ENCODE measurements around the gene FNIP2. TPM values are rescaled to one million over a fixed set of nuclear protein-coding genes. Genes with fewer than 3 reads are reported as not detected.

The FNIP2 gene
- total RNA-seq, 1 experiment from 2014 or later, result 5.2 TPM

DNA sequence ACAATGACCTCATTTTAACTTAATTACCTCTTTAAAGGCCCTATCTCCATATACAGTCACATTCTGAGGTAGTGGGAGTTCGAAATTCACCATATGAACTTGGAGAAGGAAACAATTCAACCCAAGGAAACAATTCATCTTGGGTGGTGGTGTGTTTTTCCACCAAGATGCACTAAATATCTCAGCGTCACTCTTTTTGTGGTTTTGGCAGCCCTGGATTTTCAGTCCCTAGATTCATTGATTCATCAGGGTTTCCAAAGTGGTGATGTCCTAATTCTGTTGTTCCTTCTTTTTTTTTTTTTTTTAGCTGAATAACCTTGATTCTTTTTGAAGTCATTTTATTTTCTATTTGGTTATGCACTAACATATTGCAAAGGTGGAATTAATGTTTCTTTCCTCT lies 171.4 kb downstream of the FNIP2 start:
- H3K9me2 ChIP-seq (replicated peaks; ENCODE audit: low read length), result no peaks in the 10 kb centered on the region
- no peak overlapping the region for H2AFZ ChIP-seq (ENCODE audit: low read length)
- intact Hi-C loops (cut with micrococcal nuclease), result no loop called here
- TF ChIP-seq EZH2 (IDR thresholded peaks at IDR 0.05; ENCODE audit: low read length, unreplicated experiment), result no peak
- no peak for TF ChIP-seq EZH2phosphoT487 (IDR thresholded peaks at IDR 0.05; ENCODE audit: borderline replicate concordance, low read length)
- TF ChIP-seq CTCF (conservative IDR thresholded peaks at IDR 0.05; ENCODE audit: low read depth, low read length), result no peak
- no peak overlapping the region for H3K4me2 ChIP-seq (ENCODE audit: low read length)
- no peaks in the 10 kb centered on the region for H3K36me3 ChIP-seq (ENCODE audit: low read depth, low read length)
- H3K9ac ChIP-seq (ENCODE audit: low read length), result no peak overlapping the region
- no peak for ATAC-seq
- CTCF ChIA-PET, result no interaction called here
- no peaks in the 10 kb centered on the region for H3K9me3 ChIP-seq (ENCODE audit: low read length)
- H3K79me2 ChIP-seq (ENCODE audit: low read length), result no peaks in the 10 kb centered on the region
- H3K27ac ChIP-seq (ENCODE audit: low read length), result no peak overlapping the region
- DNase-seq, result no peak
- no peak overlapping the region for H3K4me3 ChIP-seq (ENCODE audit: low read length)
- BruUV-seq (replicated peaks), result no TSS peak
- H4K20me1 ChIP-seq (ENCODE audit: low read length), result no peaks in the 10 kb centered on the region
- no peaks in the 10 kb centered on the region for H3K4me1 ChIP-seq (ENCODE audit: insufficient read depth, low read length)
- H3F3A ChIP-seq (ENCODE audit: low read length, unreplicated experiment), result no peaks in the 10 kb centered on the region
- H3K27me3 ChIP-seq (ENCODE audit: low read length), result no peaks in the 10 kb centered on the region
- POLR2A ChIA-PET (ENCODE audit: unreplicated experiment), result no interaction called here

- H3K4me1 ChIP-seq (ENCODE audit: insufficient read depth, low read length), result no peaks in the 10 kb centered on the region
- H3K36me3 ChIP-seq (ENCODE audit: low read depth, low read length), result no peaks in the 10 kb centered on the region
- ATAC-seq (no peak), DNase-seq (no peak)
- CTCF ChIA-PET, result no interaction called here
- intact Hi-C loops (cut with micrococcal nuclease), result no loop called here
- H3K9me3 ChIP-seq (ENCODE audit: low read length), result no peaks in the 10 kb centered on the region
- no peaks in the 10 kb centered on the region for H3K9me2 ChIP-seq (replicated peaks; ENCODE audit: low read length)
- H3K9ac ChIP-seq (ENCODE audit: low read length), result no peak overlapping the region
- no peaks in the 10 kb centered on the region for H3K79me2 ChIP-seq (ENCODE audit: low read length)
- no peaks in the 10 kb centered on the region for H4K20me1 ChIP-seq (ENCODE audit: low read length)
- TF ChIP-seq EZH2 (IDR thresholded peaks at IDR 0.05; ENCODE audit: low read length, unreplicated experiment) (no peak), CTCF (conservative IDR thresholded peaks at IDR 0.05; ENCODE audit: low read depth, low read length) (no peak), EZH2phosphoT487 (IDR thresholded peaks at IDR 0.05; ENCODE audit: borderline replicate concordance, low read length) (no peak)
- no peak overlapping the region for H3K4me2 ChIP-seq (ENCODE audit: low read length)
- no peaks in the 10 kb centered on the region for H3K27me3 ChIP-seq (ENCODE audit: low read length)
- no peak overlapping the region for H2AFZ ChIP-seq (ENCODE audit: low read length)
- BruUV-seq (replicated peaks), result no TSS peak
- no peak overlapping the region for H3K27ac ChIP-seq (ENCODE audit: low read length)
- POLR2A ChIA-PET (ENCODE audit: unreplicated experiment), result no interaction called here
- H3K4me3 ChIP-seq (ENCODE audit: low read length), result no peak overlapping the region
- H3F3A ChIP-seq (ENCODE audit: low read length, unreplicated experiment), result no peaks in the 10 kb centered on the region
Measured at GRCh38 chr4:158941321-158941720, 172.5 kb downstream of the FNIP2 start.

- H3K9me2 ChIP-seq (replicated peaks; ENCODE audit: low read length), result no peaks in the 10 kb centered on the region
- H4K20me1 ChIP-seq (ENCODE audit: low read length), result no peaks in the 10 kb centered on the region
- intact Hi-C loops (cut with micrococcal nuclease), result no loop called here
- no peak for DNase-seq
- POLR2A ChIA-PET (ENCODE audit: unreplicated experiment), result no interaction called here
- no peak overlapping the region for H3K9ac ChIP-seq (ENCODE audit: low read length)
- no peaks in the 10 kb centered on the region for H3F3A ChIP-seq (ENCODE audit: low read length, unreplicated experiment)
- no peak for ATAC-seq
- no peaks in the 10 kb centered on the region for H3K79me2 ChIP-seq (ENCODE audit: low read length)
- CTCF ChIA-PET, result no interaction called here
- no peaks in the 10 kb centered on the region for H3K27me3 ChIP-seq (ENCODE audit: low read length)
- TF ChIP-seq CTCF (conservative IDR thresholded peaks at IDR 0.05; ENCODE audit: low read depth, low read length) (no peak), EZH2 (IDR thresholded peaks at IDR 0.05; ENCODE audit: low read length, unreplicated experiment) (no peak), EZH2phosphoT487 (IDR thresholded peaks at IDR 0.05; ENCODE audit: borderline replicate concordance, low read length) (no peak)
- H3K4me1 ChIP-seq (ENCODE audit: insufficient read depth, low read length), result no peaks in the 10 kb centered on the region
- H3K9me3 ChIP-seq (ENCODE audit: low read length), result no peaks in the 10 kb centered on the region
- no peak overlapping the region for H3K27ac ChIP-seq (ENCODE audit: low read length)
- BruUV-seq (replicated peaks), result no TSS peak
- no peak overlapping the region for H3K4me3 ChIP-seq (ENCODE audit: low read length)
- no peaks in the 10 kb centered on the region for H3K36me3 ChIP-seq (ENCODE audit: low read depth, low read length)
- no peak overlapping the region for H2AFZ ChIP-seq (ENCODE audit: low read length)
- no peak overlapping the region for H3K4me2 ChIP-seq (ENCODE audit: low read length)
Measured at GRCh38 chr4:158941895-158942294, 173.1 kb downstream of the FNIP2 start.

Measured in PC-3 (cell line).